HUES64 (cell line): ENCODE results near the gene IPCEF1.

ENCODE experiments used
- H3K27ac ChIP-seq: 2 replicates; pipeline ENCODE4 v1.7.0; 2013; ENCODE audit warnings: low read depth, low read length, inconsistent platforms
- H3K27me3 ChIP-seq: 2 replicates; pipeline ENCODE4 v1.6.1; 2013; ENCODE audit warnings: mild to moderate bottlenecking, low read length; ENCODE audit not compliant: insufficient read depth
- H3K36me3 ChIP-seq: 2 replicates; pipeline ENCODE4 v1.6.1; 2013; ENCODE audit warnings: mild to moderate bottlenecking, low read length; ENCODE audit not compliant: insufficient read depth
- H3K4me1 ChIP-seq: 2 replicates; pipeline ENCODE4 v1.6.1; 2013; ENCODE audit warnings: mild to moderate bottlenecking, low read length, moderate library complexity; ENCODE audit not compliant: insufficient read depth
- H3K4me3 ChIP-seq: 2 replicates; pipeline ENCODE4 v1.5.1; 2013; ENCODE audit warnings: mild to moderate bottlenecking, low read length, moderate library complexity
- H3K9ac ChIP-seq: 2 replicates; pipeline ENCODE4 v1.6.1; 2013; ENCODE audit warnings: mild to moderate bottlenecking, low read depth, low read length
- H3K9me3 ChIP-seq: 2 replicates; pipeline ENCODE4 v1.6.1; 2013; ENCODE audit warnings: low read depth, low read length; ENCODE audit not compliant: insufficient read depth
- whole genome bisulfite sequencing: fragments of 150-250, 120-280 bp; methylation state at CpG from one replicate; pipeline ENCODE4 v1.1.7; 2013; ENCODE audit warnings: missing lambda C conversion rate; 5-methylcytosine and 5-hydroxymethylcytosine counted together

Gene IPCEF1

DNA sequence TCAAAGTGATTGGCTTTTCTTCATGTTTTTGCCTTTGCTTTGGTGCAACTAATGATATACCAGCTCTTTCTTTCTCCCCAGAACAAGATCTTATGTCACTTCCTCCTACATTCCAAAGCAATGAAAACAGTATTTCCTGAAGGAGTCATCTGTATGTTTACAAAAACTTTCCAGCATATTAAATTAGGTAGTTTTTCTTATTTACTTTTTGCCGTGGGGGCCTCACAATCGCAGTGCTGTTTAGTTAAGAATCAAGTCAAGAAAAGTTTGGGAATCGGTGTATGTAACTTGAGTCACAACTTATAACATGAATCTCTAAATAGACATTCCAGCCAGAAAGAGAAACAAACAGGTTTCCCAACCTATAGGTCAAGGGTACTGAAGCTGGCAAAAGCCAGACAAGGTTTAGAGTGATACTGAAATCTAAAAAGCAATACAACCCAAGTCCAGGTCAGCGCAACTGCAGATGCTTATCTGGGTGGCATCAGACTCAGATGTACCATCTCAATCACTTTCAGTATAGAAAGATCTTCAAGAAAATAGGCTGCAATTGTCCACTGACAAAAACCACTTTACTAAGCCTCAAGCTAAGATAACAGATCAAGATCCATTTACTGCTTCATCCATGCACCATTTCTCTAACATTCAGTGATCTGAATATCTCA lies 63.6 kb downstream of the IPCEF1 start:
- Histone ChIP-seq H3K27ac (no peak overlapping the region), H3K4me1 (no peaks in the 10 kb centered on the region), H3K9ac (no peak overlapping the region)

DNA sequence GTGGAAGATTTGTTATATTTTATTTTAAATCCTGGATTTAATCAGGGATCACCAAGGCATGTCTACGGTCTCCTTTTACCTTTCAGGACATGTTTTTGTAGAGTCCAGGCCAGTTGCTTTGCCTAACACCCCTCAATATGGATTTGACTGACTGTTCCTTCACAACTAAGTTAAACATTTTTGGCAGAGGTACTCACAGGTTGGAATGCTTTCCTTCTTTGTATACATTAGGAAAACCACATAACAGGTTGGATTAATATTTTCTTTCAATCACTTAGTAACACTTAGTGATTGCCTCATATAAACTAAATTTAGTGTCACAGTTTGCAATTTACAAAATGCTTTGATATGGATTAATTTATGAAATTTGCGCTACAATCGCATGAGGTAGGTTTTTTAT lies 64.5 kb downstream of the IPCEF1 start:
- Histone ChIP-seq H3K4me1 (no peaks in the 10 kb centered on the region), H3K9ac (no peak overlapping the region), H3K27ac (no peak overlapping the region), H3K9me3 (0 out of 2 replicates have a peak, but pooled peaks cover 3% of the 10 kb centered on the region), H3K27me3 (no peaks in the 10 kb centered on the region), H3K4me3 (no peak overlapping the region), H3K36me3 (no peaks in the 10 kb centered on the region)
- WGBS = 47% methylated on average over 1 of the region's 3 CpGs

More for the DNA sequence above, 63.6 kb downstream of the IPCEF1 start:
- Histone ChIP-seq H3K9me3 (0 out of 2 replicates have a peak, but pooled peaks cover 3% of the 10 kb centered on the region), H3K27me3 (no peaks in the 10 kb centered on the region), H3K4me3 (no peak overlapping the region), H3K36me3 (no peaks in the 10 kb centered on the region)
- over 99% methylated on average over 4 of the region's 4 CpGs for WGBS

DNA sequence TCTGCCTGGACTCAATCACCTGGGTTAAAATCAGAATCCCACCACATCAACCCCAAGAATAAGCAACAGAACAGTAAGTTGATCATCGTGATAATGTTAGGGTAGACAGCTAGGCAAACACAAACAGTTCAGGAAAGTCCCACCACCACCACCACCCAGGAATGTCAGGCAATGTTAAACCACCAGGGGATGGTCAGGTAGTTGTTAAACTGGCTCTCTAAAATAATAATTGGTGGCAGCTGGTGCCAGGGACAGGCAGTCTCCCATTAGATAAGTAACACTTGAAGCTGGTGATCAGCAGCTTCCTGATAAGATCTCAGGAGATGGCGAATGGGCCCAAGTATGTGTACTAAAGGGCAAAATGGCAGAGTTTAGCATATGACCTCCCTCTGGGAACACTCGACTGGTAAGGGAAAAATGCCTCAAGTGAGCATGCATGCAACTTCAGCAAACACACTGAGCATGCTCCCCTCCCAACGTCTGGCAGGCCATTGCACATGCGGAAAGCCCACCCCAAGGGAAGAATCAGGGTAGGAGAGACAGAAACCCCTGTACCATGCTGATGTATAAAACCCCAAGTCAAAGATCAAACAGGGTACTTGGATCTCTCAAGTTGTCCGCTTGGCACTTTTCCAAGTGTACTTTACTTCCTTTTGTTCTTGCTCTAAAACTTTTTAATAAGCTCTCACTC lies 66.6 kb downstream of the IPCEF1 start:
- 91% methylated on average over 5 of the region's 6 CpGs for WGBS
- Histone ChIP-seq H3K9me3 (0 out of 2 replicates have a peak, but pooled peaks cover 3% of the 10 kb centered on the region), H3K27me3 (no peaks in the 10 kb centered on the region), H3K9ac (no peak overlapping the region), H3K36me3 (no peaks in the 10 kb centered on the region), H3K27ac (no peak overlapping the region), H3K4me3 (no peak overlapping the region), H3K4me1 (no peaks in the 10 kb centered on the region)

DNA sequence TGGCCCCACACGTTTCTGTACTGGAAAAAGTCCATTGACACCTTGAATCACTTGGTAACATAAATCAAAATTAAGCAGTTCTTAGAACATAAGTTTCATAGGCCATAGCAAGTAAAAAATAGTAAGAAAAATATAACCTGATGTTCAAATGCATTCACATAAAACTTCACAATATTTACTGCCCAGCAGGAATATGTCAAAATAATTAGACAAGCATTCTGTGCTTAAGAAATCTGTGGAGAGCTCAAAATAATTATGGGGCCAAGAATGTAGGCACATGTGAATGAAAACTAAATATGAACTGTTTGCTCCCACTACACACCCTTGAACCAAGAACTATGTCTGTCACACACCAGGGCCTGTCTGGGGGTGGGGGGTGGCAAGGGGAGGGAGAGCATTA lies 70.8 kb downstream of the IPCEF1 start:
- Histone ChIP-seq H3K27ac (no peak overlapping the region), H3K36me3 (no peaks in the 10 kb centered on the region), H3K4me1 (no peaks in the 10 kb centered on the region), H3K9ac (no peak overlapping the region), H3K9me3 (0 out of 2 replicates have a peak, but pooled peaks cover 3% of the 10 kb centered on the region), H3K4me3 (no peak overlapping the region), H3K27me3 (no peaks in the 10 kb centered on the region)
- 63% methylated on average over 1 of the region's 1 CpG for WGBS

DNA sequence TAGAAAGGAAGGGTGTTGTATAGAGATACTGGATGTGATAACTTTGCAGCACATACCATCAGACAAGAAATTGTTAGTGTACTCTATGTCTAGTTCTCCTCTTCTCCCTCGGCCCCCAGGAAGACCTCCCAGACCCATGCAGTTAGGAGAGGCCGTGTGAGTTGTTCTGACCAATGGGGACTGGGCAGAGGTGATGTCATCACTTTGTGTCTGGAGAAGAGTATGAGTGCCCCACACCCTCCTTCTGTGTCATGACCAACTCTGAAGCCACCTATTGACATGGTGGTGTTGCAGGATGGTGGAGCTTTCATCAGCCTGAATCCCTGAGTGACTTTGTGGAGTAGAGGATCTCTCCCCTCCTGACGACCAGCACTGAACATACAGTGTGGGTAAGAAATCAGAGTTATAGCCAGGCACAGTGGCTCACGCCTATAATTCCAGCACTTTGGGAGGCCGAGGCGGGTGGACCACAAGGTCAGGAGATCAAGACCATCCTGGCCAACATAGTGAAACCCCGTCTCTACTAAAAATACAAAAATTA lies 72.2 kb downstream of the IPCEF1 start:
- Histone ChIP-seq H3K9ac (no peak overlapping the region), H3K4me1 (no peaks in the 10 kb centered on the region), H3K27me3 (no peaks in the 10 kb centered on the region), H3K4me3 (no peak overlapping the region), H3K36me3 (no peaks in the 10 kb centered on the region), H3K27ac (no peak overlapping the region), H3K9me3 (no peaks in the 10 kb centered on the region)
- WGBS = 97% methylated on average over 6 of the region's 7 CpGs

DNA sequence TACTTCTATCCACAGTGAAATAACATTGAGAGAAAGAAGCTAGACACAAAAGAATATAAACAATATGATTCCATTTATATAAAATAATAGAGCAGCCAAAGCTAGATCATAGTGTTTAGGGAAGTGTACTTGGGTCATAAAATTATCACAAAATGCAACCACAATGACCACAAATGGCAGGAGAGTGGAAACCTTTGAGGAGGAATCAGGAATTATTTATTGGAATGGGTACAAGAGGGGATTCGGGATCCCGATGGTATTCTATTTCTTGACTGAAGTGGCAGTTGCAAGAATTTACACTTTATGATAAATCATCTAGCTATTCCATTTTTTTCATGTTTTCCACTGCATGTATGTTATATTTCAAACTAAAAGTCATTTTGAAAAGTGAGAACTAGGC lies 76.1 kb downstream of the IPCEF1 start:
- 92% methylated on average over 2 of the region's 2 CpGs for WGBS
- Histone ChIP-seq H3K36me3 (no peaks in the 10 kb centered on the region), H3K4me3 (no peak overlapping the region), H3K27me3 (no peaks in the 10 kb centered on the region), H3K9ac (no peak overlapping the region), H3K27ac (no peak overlapping the region), H3K9me3 (no peaks in the 10 kb centered on the region), H3K4me1 (no peaks in the 10 kb centered on the region)

DNA sequence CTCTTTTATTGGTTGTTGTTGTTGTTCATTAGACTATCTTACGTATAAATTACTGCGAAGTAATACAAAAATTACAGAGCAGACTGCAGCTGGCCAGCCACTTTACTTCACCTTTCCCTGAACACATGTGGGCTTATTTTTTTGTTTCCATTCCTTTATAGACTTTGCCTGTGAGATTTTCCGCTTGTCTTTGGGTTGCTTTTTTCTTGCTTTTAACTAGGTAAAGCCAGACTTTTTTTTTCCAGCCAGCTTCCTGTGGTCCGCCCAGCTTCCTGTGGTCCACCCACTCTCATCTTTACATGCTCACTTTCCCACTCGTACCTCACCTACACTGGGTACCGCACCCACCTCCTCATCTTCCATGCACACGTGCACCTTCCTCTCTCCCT lies 79.0 kb downstream of the IPCEF1 start:
- no peaks in the 10 kb centered on the region for H3K4me1 ChIP-seq
- H3K4me3 ChIP-seq = no peak overlapping the region
- no peaks in the 10 kb centered on the region for H3K9me3 ChIP-seq
- no peaks in the 10 kb centered on the region for H3K27me3 ChIP-seq
- 92% methylated on average over 7 of the region's 7 CpGs for WGBS
- no peak overlapping the region for H3K9ac ChIP-seq
- H3K27ac ChIP-seq = no peak overlapping the region
- H3K36me3 ChIP-seq = no peaks in the 10 kb centered on the region

DNA sequence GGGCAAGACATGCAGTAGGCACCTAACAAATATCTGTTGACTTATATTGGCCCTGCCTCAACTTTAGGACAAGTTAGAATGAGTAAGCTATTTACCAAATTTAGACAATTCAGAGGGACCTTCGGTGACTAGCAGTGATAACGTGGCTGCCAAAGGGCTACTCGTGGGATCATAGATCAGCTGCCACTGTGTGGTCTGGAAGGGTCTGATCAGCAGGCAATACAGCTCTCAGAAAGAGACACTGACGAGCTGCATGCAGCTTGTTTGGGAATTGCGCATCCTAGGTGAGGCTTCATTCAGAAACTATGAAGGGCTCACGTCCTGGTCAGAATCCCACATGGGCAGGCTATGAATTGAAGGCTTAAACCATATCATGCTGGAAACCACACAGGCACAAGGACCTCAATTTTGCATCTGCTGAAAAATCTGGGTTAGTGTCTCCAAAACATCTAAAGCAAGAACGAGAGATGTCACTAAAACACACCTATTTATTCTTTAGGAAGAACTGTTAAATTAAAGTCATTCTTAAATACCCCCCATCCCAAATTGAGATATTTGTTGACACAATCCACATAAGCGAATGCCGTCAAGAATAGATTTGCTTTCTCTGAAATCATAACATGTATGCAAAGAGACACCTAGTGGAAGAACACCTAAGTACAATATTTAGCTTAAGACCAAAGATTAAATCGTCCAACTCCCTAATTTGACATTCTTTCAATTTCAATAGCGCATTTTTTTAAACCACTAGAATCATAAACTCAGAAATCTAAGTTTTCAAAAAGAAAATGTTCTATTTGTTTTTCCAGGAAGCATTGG lies 79.6 kb downstream of the IPCEF1 start:
- Histone ChIP-seq H3K27ac (no peak overlapping the region), H3K36me3 (no peaks in the 10 kb centered on the region), H3K9ac (no peak overlapping the region), H3K4me3 (no peak overlapping the region), H3K4me1 (no peaks in the 10 kb centered on the region), H3K9me3 (no peaks in the 10 kb centered on the region), H3K27me3 (no peaks in the 10 kb centered on the region)
- 84% methylated on average over 11 of the region's 11 CpGs for WGBS

DNA sequence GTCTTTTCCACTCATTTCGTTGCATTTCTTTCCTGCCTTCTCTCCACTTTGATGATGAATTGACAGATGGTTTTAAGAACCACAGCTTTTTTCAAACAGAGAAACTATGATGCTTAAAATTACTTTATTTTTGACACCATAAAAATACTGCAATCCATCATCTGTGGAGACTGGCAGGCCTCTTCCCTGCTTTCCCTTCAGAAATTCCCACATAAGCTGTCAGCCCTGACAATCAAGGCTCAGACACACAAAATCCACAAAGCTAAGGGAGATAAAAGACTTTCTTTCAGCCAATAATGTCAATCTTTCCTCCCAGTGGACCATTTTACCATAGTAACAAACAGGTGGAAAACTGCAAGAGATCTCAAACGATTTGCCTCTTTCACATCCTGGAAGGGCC lies 82.4 kb downstream of the IPCEF1 start:
- Histone ChIP-seq H3K4me1 (no peaks in the 10 kb centered on the region), H3K27me3 (no peaks in the 10 kb centered on the region), H3K9me3 (no peaks in the 10 kb centered on the region), H3K4me3 (no peak overlapping the region), H3K27ac (no peak overlapping the region), H3K36me3 (no peaks in the 10 kb centered on the region), H3K9ac (no peak overlapping the region)
- 97% methylated on average over 2 of the region's 2 CpGs for WGBS

DNA sequence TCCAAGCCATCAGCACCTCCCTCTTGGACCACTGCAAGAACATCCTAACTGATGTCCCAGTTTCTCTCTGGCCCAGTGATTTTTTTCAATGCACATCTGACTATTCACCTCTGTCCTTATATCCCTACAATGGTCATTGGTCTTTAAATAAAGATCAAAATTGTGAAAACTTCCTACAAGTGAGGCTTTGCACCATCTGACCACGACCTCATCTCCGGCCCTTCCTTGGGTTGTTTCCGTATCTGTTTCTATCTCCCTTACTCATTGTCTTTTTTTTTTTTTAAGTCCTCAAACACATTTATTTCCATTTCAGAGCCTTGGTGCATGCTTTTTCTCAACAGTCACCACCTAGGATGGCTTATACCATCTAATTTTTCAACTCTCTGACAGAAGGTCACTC lies 88.1 kb downstream of the IPCEF1 start:
- peaks cover 9% of the 10 kb centered on the region; the same call in 1 of the 2 replicates for H3K9me3 ChIP-seq
- no peak overlapping the region for H3K9ac ChIP-seq
- H3K27ac ChIP-seq = no peak overlapping the region
- H3K36me3 ChIP-seq = no peaks in the 10 kb centered on the region
- H3K27me3 ChIP-seq = no peaks in the 10 kb centered on the region
- H3K4me3 ChIP-seq = no peak overlapping the region
- 95% methylated on average over 3 of the region's 3 CpGs for WGBS
- no peaks in the 10 kb centered on the region for H3K4me1 ChIP-seq
